ENCODE measurements around the gene ADAD2. TPM values are rescaled to one million over a fixed set of nuclear protein-coding genes. Genes with fewer than 3 reads are reported as not detected.

Gene ADAD2
- total and polyA plus RNA-seq, 10 of the 15 experiments (the other 5 are each of a cell fraction or from before 2014, with no cell fraction given): 0.44 to 0.68 (median 0.51) TPM; not detected in 7

DNA sequence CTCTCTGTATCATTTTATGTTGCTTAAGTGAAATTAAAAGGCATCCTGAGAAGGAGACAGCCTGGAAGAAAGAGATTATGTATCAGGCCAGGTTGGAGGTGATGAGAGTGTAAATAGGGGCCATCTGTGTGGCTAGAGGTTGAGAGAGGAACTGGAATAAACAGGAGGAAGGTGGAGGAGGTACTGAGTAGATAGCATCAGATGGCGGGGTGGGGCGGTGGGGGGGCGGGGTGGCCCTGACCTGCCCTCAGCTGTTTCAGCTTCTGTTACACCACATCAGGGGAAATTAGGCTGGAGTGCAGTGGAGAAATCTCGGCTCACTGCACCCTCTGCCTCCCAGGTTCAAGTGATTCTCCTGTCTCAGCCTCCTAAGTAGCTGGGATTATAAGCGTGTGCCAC, 55.7 kb downstream of the ADAD2 start:
- CTCF ChIA-PET: no interaction called here
- Histone ChIP-seq H3K4me3 (no peak overlapping the region), H3K27me3 (replicated peaks in 1 of 2; ENCODE audit: control insufficient read depth in 2 of 2, insufficient read depth in 2 of 2, low read length in 1 of 2) (peaks cover 0 to 4% of the 10 kb centered on the region in 2 experiments; a peak in 2 of 4 replicates), H3K9ac (ENCODE audit: control insufficient read depth, insufficient read depth, low read length) (no peak overlapping the region), H3K36me3 (ENCODE audit: control insufficient read depth in 2 of 2, insufficient read depth in 2 of 2, low read length in 1 of 2) (no peaks in the 10 kb centered on the region), H2AFZ (ENCODE audit: control insufficient read depth, low read depth, low read length) (no peak overlapping the region), H4K20me1 (ENCODE audit: control insufficient read depth, insufficient read depth) (no peaks in the 10 kb centered on the region), H3K79me2 (ENCODE audit: control insufficient read depth, insufficient read depth, low read length) (no peaks in the 10 kb centered on the region), H3K4me1 (ENCODE audit: control insufficient read depth, insufficient read depth, low read length) (no peaks in the 10 kb centered on the region), H3K4me2 (ENCODE audit: control insufficient read depth, insufficient read depth) (no peak overlapping the region), H3K27ac (ENCODE audit: control insufficient read depth, insufficient read depth) (no peak overlapping the region), H3K9me3 (replicated peaks; ENCODE audit: control insufficient read depth, insufficient read depth, low read length) (no peaks in the 10 kb centered on the region; the same call in 2 of the 3 replicates)
- DNase-seq (ENCODE audit: low read depth, low spot score) (no peak), FAIRE-seq (no peak), ATAC-seq (no peak)
- intact Hi-C loops (cut with micrococcal nuclease; ENCODE audit: unreplicated experiment) (no loop called here), in situ Hi-C loops (cut with MboI) (no loop called here)
- RAD21 ChIA-PET (ENCODE audit: unreplicated experiment): no interaction called here
- no TSS peak for BruUV-seq (replicated peaks)
- SMC1A ChIA-PET (ENCODE audit: uncharacterized antibody, unreplicated experiment): no interaction called here
- POLR2A ChIA-PET: no interaction called here
- 40% methylated on average over 4 of the region's 5 CpGs for WGBS (ENCODE audit: insufficient coverage, insufficient replicate concordance, low lambda C conversion rate, missing lambda C conversion rate)
- no peak for TF ChIP-seq MXI1 (IDR thresholded peaks at IDR 0.05; ENCODE audit: low read depth, low read length)
- no peak for TF ChIP-seq SIX5 (IDR thresholded peaks at IDR 0.05; ENCODE audit: low read depth, low read length, severe bottlenecking)
- no peak for TF ChIP-seq SP1 (IDR thresholded peaks at IDR 0.05; ENCODE audit: low read depth, low read length)
- no peak for TF ChIP-seq RCOR1 (conservative IDR thresholded peaks at IDR 0.05; ENCODE audit: low read depth, low read length)
- no peak for TF ChIP-seq TCF7 (IDR thresholded peaks at IDR 0.05; ENCODE audit: borderline replicate concordance)
- TF ChIP-seq, protein P1, sequence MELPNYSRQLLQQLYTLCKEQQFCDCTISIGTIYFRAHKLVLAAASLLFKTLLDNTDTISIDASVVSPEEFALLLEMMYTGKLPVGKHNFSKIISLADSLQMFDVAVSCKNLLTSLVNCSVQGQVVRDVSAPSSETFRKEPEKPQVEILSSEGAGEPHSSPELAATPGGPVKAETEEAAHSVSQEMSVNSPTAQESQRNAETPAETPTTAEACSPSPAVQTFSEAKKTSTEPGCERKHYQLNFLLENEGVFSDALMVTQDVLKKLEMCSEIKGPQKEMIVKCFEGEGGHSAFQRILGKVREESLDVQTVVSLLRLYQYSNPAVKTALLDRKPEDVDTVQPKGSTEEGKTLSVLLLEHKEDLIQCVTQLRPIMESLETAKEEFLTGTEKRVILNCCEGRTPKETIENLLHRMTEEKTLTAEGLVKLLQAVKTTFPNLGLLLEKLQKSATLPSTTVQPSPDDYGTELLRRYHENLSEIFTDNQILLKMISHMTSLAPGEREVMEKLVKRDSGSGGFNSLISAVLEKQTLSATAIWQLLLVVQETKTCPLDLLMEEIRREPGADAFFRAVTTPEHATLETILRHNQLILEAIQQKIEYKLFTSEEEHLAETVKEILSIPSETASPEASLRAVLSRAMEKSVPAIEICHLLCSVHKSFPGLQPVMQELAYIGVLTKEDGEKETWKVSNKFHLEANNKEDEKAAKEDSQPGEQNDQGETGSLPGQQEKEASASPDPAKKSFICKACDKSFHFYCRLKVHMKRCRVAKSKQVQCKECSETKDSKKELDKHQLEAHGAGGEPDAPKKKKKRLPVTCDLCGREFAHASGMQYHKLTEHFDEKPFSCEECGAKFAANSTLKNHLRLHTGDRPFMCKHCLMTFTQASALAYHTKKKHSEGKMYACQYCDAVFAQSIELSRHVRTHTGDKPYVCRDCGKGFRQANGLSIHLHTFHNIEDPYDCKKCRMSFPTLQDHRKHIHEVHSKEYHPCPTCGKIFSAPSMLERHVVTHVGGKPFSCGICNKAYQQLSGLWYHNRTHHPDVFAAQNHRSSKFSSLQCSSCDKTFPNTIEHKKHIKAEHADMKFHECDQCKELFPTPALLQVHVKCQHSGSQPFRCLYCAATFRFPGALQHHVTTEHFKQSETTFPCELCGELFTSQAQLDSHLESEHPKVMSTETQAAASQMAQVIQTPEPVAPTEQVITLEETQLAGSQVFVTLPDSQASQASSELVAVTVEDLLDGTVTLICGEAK (IDR thresholded peaks at IDR 0.05; ENCODE audit: borderline replicate concordance): no peak
- TF ChIP-seq, protein P2, sequence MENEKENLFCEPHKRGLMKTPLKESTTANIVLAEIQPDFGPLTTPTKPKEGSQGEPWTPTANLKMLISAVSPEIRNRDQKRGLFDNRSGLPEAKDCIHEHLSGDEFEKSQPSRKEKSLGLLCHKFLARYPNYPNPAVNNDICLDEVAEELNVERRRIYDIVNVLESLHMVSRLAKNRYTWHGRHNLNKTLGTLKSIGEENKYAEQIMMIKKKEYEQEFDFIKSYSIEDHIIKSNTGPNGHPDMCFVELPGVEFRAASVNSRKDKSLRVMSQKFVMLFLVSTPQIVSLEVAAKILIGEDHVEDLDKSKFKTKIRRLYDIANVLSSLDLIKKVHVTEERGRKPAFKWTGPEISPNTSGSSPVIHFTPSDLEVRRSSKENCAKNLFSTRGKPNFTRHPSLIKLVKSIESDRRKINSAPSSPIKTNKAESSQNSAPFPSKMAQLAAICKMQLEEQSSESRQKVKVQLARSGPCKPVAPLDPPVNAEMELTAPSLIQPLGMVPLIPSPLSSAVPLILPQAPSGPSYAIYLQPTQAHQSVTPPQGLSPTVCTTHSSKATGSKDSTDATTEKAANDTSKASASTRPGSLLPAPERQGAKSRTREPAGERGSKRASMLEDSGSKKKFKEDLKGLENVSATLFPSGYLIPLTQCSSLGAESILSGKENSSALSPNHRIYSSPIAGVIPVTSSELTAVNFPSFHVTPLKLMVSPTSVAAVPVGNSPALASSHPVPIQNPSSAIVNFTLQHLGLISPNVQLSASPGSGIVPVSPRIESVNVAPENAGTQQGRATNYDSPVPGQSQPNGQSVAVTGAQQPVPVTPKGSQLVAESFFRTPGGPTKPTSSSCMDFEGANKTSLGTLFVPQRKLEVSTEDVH (IDR thresholded peaks at IDR 0.05; ENCODE audit: low read depth, partially characterized antibody): no peak
- TF ChIP-seq, protein P3, sequence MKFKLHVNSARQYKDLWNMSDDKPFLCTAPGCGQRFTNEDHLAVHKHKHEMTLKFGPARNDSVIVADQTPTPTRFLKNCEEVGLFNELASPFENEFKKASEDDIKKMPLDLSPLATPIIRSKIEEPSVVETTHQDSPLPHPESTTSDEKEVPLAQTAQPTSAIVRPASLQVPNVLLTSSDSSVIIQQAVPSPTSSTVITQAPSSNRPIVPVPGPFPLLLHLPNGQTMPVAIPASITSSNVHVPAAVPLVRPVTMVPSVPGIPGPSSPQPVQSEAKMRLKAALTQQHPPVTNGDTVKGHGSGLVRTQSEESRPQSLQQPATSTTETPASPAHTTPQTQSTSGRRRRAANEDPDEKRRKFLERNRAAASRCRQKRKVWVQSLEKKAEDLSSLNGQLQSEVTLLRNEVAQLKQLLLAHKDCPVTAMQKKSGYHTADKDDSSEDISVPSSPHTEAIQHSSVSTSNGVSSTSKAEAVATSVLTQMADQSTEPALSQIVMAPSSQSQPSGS (IDR thresholded peaks at IDR 0.05; ENCODE audit: low read length): no peak
- TF ChIP-seq, protein P4, sequence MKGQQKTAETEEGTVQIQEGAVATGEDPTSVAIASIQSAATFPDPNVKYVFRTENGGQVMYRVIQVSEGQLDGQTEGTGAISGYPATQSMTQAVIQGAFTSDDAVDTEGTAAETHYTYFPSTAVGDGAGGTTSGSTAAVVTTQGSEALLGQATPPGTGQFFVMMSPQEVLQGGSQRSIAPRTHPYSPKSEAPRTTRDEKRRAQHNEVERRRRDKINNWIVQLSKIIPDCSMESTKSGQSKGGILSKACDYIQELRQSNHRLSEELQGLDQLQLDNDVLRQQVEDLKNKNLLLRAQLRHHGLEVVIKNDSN (IDR thresholded peaks at IDR 0.05; ENCODE audit: borderline replicate concordance, extremely low read length, insufficient read depth, low read depth, low read length): no peak
- no peak for TF ChIP-seq BHLHE40 (IDR thresholded peaks at IDR 0.05; ENCODE audit: borderline replicate concordance in 1 of 2, low read depth in 2 of 2, low read length in 1 of 2)
- no peak for TF ChIP-seq CEBPB (IDR thresholded peaks at IDR 0.05; ENCODE audit: borderline replicate concordance in 1 of 2, low read depth in 2 of 2, low read length in 2 of 2)
- no peak for TF ChIP-seq TCF12 (IDR thresholded peaks at IDR 0.05; ENCODE audit: low read depth, low read length)
- TF ChIP-seq BRCA1 (IDR thresholded peaks at IDR 0.05; ENCODE audit: low read depth, low read length): no peak
- TF ChIP-seq PAX5 (IDR thresholded peaks at IDR 0.05; ENCODE audit: borderline replicate concordance, low read depth, low read length): no peak
- no peak for TF ChIP-seq RELA (IDR thresholded peaks at IDR 0.05; ENCODE audit: borderline replicate concordance, partially characterized antibody)
- no peak for TF ChIP-seq ZNF622 (IDR thresholded peaks at IDR 0.05)

Measured in GM12878 (cell line).